ENCODE data around the gene PARN.
"Not testable (repeated sequence)": the region's sequence is repeated elsewhere in the genome, so short reads cannot be mapped to it uniquely, and the experiment has no call there.

PARN gene

GRCh38 chr16:14629919-14630619 is at the start of gene PARN:
PARN (minus strand) TSS chr16:14630260; CDS start chr16:14630125, 135 bp downstream.
- DNase-seq: peak; percentile 87

DNA sequence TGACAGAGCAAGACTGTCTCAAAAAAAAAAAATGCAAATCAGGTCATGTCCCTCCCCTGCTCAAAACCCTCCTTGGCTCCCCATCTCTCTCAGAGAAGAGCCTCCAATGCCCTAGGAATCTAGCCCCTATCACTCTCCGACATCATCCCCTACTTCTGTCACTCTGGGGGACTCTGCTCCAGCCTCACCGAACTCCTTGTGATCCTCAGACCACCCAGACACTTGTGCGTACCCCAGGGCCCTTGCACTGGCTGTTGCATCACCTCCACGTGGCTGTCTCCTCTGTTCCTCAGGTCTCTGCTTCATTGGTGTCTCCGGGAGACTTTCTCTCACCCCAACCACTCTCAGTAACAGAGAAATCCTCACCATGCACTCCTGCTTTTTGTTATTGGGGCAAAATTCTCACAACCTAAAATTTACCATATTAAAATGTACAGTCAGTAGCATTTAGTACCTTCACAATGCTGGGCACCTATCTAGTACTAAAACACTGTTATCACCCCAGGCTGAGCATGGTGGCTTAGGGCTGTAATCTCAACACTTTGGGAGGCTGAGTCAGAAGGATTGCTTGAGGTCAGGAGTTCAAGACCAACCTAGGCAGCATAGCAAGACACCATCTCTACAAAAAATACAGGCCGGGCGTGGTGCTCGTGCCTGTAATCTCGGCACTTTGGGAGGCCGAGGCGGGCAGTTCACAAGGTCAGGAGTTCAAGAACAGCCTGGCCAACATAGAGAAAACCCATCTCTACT is 48.9 kb upstream of the PARN start:
- DNase-seq: no peak

DNA sequence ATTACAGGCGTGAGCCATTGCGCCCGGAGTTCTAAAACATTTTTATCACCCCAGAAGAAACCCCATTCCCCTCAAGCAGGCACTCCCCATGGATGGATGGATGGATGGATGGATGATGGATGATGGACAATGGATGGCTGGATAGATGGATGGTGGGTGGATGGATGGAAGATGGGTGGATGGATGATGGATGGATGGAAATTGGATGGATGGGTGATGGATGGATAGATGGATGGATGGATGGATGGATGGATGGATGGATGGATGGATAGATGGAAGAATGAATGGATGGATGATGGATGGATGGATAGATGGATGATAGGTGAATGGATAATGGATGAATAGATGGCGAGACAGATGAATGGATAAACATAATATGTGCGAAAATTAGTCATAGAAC is 47.6 kb upstream of the PARN start:
- no peak for DNase-seq

GRCh38 chr16:14676633-14677032 is 46.6 kb upstream of the PARN start:
- no peak for DNase-seq

- DNase-seq: no peak
Measured at GRCh38 chr16:14672403-14672971, 42.4 kb upstream of the PARN start.

DNA sequence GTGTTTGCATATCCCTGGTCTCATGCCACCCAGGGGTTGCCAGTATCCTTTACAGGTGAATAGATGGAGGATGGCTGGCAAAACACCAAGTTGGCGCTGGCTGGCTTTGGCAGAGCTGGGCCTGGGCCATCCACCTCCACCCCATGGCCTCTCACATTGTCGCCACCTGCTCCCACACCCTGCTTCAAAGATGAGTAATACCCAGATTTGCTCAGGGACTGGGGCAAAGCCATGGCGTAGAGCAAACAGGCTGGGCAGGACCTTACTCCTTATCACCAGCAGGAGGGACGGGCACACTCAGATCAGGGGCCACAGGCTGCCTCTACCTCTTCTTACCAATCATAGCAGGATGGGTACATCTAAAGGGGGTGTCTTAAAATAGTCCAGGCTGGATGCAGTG is 39.7 kb upstream of the PARN start:
- DNase-seq: no peak

GRCh38 chr16:14668556-14669223 is 38.6 kb upstream of the PARN start:
- DNase-seq: no peak

- no peak for DNase-seq
Measured at GRCh38 chr16:14667347-14668266, 37.5 kb upstream of the PARN start.

DNA sequence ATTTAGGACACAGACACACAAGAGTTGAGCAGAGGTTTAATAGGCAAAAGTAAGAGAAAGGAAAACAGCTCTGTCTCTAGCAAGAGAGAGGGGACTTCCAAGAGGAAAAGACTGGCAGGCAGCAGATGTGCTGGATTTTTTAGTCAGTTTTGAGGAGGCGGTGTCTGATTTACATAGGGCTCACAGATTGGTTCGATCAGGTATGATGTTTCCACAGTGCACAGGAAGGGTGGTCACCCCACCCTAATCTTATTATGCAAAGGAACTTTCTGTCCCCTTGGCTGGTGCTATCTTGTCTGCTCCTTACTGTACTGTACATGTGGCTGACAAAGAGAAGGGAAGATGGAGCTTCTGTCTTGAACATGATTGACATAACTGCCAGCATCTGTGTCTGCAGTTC is 28.0 kb upstream of the PARN start:
- DNase-seq: no peak

- DNase-seq: no peak
Measured at GRCh38 chr16:14652726-14653125, 22.7 kb upstream of the PARN start.

DNA sequence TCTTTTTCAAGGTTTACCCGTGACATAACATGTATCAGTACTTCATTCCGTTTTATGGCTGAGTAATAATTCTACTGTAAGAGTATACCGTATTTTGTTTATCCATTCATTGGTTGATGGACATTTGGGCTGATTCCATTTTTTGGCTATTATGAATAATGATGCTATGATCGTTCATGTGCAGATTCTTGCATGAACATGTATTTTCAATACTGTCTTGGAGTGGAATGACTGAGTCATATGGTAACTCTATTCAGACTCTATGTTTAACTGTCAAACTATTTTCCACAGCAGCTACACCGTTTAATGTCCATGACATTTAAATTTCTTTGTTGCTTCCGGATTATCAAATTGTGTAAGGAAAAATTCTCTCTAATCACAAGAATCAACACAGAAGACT is 20.6 kb upstream of the PARN start:
- DNase-seq: no peak

DNA sequence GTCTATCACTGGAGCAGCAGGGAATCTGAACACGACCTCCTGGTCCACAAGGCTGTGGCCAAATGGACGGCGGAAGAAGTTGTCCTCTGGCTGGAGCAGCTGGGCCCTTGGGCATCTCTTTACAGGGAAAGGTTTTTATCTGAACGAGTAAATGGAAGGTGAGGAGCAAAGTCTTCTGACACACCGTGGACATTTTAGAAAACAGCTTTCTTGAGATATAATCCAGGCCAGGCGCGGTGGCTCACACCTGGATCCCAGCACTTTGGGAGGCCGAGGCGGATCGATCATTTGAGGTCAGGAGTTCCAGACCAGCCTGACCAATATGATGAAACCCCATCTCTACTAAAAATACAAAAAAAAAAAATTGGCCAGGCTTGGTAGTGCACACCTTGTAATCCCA is 19.8 kb upstream of the PARN start:
- DNase-seq: no peak

GRCh38 chr16:14641926-14642325 is 11.9 kb upstream of the PARN start:
- DNase-seq: no peak

DNA sequence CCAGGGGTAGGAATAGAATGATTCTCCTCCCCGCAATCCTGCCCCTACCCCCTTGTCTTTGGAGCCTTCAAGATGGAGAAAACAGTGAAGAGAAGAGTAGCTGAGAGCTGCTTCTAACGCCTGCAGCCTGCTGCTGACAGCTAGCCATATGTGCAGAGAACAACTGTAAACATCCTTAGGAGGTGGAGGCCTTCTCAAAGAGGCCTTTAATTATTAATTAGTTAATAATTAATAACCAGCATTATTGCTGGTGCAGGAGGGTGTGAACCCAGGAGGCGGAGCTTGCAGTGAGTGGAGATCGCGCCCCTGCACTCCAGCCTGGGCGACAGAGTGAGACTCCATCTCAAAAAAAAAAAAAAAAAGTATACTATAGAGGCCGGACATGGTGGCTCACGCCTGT is 11.1 kb upstream of the PARN start:
- DNase-seq: no peak

DNA sequence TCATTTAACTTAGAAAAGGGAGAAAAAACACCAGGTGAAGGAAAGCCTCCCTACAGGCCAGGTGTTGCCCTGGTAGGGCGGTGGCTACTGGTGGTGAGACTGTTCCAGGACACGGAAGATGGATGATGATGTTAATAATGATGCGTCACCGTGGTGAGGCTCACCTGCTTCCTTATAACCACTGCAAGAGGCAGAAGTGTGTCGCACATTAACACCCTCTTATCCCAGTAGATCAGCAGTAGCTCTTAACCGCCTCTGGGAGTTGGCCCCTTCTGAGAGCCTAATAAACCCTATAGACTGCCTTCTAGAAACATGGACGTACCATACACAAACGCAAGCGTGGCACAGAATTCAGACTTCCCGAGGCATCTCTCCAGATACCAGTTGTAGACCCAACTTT is 10.5 kb upstream of the PARN start:
- DNase-seq: no peak

GRCh38 chr16:14636951-14637240 is 6.8 kb upstream of the PARN start:
- DNase-seq: not testable (repeated sequence)

GRCh38 chr16:14636179-14636950 is 6.3 kb upstream of the PARN start:
- not testable (repeated sequence) for DNase-seq

DNA sequence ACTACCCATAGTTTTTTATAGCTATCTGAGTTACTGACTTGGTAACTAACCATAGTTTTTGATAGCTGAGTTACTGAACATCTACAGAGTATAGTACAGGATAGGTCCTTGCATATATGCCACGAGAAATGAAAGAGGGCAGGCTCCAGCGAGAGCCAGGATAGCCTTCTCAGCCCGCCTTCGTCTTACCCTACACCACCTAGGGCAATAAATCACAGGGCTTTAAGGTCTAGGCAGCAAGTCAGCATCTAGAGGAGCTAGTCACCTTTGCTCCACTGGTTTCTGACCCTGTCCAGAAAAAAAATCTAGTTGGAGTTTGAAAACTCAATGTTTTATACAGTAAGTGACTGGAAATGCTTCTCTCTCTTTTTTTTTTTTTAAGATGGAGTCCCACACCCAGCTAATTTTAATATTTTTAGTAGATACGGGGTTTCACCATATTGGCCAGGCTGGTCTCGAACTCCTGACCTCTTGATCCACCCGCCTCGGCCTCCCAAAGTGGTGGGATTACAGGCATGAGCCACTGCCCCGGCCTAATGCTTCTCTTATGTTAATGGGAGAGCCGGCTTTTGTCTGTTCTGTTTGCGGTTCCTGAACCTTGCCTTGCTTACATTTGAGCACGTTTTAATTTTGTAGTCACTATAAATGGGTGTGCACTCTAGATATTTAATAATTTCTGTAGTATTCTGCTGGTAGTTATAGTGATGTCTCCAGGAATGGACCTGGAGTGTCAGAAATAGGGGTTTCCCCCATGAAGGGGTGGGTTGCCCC is 5.5 kb upstream of the PARN start:
- no peak for DNase-seq

GRCh38 chr16:14634389-14634725 is 4.3 kb upstream of the PARN start:
- DNase-seq: no peak

DNA sequence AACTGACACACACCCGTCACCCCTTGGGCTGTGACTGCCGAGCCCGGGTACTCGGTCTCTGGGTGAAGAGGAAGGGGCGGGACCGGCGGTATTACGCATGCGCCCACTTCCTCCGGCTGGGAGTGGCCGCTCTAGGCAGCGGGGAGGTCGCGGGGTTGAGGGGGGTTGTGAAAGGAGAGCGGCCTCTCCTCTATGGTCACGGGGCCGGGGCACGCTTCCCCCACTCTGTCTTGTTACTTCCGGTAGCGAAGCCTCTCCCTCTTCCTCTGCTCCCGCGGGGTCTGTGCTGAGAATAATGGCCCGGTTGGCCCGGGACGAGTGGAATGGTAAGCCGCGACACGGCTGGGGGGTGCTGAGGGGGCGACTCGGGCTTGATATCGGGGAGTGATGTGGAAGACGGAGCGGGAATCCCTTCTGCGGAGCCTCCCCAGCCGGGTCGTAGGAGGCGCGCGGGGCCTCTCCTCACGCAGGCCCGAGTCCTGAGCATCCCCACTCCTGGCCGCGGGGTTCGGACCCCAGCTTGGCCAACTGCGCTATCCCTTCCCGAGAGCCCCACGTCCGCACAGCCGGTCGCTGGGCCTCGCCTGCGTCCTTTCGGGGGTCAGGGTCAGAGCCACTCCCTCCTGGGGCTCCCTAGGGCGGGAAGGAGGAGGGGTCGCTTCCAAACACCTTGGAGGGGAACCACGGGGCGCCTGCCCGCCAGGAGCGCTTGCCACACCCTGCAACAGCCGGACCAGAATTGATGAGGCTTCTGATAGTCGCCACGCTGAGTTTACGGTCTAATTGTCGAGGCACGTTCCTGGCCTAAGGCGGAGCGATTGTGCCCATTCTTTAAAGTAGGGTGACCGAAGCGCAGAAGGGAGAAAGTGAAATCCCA is 2.9 kb upstream of the PARN start, which contains the start of gene BFAR:
TSS of gene BFAR (plus strand) at position 259 of the 877 bp plus-strand sequence. CDS start 11,396 bp downstream, outside the sequence.
- peak; percentile 98 for DNase-seq

Measured in KG1 (cell line).